Hematopoietic multipotent progenitor cell (in vitro differentiated cells): ENCODE results near the gene SMIM41. TPM values are rescaled to one million over a fixed set of nuclear protein-coding genes. Genes with fewer than 3 reads are reported as not detected.
A peak's percentile ranks its signal among the peaks of the same experiment; 100 is the strongest.

Experiments used
- DNase-seq, 3 donors: peaks; one replicate each; pipeline ENCODE4 v3.0.0-alpha.2; 2011 to 2015; ENCODE audit warnings: low read depth in 2 of 3, low spot score in 2 of 3
- total RNA-seq: library from RNA; depleted of rRNA; stranded (reverse); fragments of >200 nt; gene quantifications from one replicate; pipeline ENCODE4 v1.2.3, GENCODE V29; 2012

Gene SMIM41
- total RNA-seq, 1 donor, result under 0.01 TPM

DNA sequence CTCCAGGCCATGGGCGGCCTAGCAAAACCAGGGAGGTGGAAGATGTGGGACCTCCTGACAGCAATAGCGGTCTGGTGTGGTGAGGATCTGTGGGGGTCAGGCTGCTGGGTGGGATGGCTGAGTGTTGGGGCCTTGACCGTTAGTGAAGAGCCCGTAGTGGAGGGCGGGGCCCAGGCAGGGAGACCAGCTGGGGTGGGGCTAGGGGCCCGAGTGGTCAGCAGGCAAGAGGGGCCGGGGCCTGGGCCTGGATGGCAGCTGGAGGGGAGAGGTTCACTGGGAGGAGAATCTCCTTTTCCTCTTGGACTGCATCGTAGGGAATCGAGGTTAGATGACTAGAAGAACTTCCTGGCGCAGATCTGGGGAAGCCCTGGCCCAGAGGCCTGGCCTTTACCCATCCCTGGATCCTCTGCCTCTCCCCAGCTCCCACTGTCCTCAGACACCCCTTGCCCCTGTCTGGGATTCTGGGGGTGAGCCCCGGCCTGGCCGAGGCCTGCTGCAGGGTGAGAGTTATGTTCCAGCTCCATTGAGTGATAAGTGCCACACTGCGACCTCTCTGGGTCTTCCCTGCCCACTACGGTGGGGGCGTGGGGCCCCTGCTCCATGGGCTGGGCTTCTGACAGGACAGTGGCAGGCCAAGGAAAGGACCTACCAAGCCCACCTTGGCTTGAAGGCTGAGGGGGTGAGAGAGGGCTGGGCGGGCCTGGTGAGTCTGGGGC lies 65.2 kb downstream of the SMIM41 start:
- no peak for DNase-seq

DNA sequence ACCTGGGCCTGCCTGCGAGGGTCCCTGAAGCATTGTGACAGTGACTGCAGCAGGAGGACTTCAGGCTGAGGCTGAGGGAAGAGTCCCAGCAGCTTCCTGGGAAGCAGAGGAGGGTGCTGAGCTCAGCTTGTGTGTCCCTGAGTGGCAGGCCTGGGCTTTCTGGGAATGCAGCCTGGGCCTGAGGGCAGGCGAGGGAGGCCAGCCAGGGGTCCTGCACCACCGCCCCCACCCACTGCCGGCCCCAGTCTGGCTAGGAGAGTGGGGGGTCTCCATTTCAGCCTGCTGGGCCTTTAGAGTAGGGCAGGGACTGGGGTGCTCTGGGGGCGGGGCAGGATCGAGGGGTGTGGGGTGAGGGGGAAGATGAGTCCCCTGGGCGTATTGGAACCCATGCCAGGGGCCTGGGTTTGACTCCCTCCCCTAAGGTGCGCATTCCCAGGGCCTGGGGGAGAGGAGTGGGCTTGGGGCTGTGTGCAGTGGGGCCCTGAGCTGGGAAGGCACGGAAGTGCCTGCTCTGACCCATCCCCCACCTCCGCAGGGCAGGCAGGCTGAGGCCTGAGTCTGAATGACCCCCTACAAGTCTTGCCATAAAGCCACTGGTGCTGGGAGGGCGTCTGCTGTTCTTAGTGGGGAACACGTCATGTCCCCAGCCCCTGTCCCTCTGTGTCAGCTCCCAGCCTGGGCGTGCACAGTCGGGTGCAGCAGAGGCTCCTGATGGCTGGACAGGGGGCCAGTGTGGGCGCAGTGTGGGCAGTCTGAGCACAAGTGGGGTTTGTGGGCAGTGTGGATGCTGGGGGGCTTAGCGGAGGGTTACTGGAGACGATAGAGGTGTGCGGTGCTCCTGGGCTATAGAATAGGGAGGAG lies 66.0 kb downstream of the SMIM41 start:
- DNase-seq, result no peak

DNA sequence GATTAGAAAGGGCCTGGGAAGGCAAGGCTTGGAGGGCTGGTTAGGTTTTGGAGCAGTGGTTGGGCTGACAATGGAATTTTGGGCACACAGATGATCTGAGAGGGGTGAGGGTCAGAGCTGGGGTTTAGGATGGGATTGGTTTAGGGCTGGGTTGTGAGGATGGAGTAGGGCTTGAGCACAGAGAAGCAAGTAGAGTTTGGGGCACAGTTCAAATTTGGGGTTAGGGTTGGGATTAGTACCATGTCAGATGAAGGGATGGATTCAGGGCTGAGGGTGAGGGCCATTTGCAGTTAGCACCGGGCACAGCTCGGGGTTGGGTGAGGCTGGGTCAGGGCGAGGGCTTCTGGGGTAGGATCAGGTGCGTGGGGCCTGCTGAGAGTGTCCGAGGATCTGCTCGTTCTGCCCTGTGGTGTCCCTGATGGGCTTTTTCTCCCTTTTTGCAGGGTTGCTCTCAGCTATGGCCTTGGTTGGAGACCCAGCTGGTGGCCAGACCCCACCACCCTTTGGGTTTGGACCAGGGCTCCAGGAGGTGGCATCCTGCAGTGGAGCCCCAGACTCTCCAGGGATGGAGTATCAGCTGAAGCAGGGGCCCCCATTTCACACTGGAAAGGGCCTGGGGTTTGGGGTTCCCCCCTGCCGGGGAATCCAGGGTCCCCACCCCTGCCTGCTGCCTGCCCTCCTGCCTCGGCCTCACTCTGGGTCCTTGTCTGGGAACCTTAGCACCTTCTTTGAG lies 66.8 kb downstream of the SMIM41 start:
- no peak for DNase-seq

DNA sequence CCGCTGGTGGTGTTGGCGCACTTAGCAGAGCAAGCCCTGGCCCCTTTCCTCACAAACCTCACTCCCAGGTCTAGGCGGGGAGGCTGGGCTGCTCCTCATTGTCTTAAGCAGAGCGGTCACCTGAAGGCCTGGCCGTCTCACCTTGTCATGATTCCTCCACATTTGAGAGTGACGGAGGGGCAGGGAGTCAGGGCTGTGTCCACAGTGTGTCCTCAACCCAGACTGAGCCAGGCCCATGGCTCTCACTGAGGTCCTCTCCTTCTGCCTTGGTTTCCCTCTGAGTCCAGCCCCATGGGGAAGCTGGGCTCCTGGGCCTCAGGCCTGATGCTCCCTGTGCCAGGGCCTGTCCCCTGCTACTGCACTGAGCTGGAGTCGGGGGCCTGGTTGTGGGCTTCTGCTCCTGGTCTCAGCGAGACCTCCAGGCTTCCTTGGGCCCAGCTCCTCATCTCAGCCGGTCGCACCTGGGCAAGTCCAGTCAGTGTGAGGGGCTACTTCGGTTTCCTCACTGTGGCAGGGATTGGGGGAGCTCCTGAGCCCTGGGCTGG lies 67.4 kb downstream of the SMIM41 start:
- DNase-seq, result no peak

DNA sequence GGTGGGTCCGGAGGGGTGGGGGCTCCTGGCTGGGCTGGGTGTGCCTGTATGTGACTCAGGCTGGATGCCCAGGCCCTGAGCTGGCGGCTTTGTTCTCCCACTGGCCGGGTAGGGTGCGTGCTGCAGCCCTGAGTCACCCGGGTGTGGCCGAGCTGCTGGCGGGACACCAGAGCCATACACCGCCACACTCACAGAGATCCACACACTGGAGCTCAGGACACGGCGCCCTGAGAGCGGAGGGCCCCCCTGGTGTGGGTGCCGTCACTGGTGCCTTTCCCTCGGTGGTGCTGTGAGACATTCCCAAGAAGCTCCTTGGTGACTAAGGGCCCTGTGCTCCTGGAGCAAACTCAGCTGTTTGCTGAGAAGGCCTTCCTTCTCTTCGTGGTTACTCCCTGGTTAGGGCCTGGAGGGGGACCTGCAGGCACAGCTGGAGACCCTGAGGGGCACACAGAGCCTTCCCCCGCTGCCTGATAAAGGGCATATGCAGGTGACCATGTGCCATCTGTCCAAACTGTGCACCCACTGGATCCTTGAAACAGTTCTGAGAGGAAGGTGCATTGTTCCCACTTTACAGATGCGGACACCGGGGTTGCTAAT lies 68.0 kb downstream of the SMIM41 start:
- DNase-seq, result no peak

DNA sequence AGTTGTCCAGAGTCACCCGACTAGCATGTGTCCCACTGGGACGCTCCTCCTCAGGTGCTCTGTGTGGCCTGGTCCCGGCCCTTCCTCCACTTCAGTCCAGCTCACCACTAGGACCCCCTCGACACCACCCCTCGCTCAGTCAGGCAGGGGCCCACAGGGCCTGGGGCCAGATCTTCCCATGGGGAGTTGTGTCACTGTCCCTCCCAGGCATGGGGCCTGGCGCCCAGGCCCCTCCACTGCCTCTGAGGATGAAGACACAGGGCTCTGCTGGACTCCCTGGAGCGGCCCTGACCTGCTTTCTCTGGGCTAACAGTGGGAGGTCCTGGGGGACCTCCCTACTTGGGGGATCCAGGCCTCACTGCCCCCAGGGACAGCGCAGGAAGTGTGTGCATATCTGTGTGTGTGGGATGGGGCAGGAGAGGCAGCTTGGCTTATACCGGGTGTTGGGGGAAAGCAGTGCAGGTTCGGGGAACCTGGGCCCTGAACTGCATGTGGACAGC lies 68.5 kb downstream of the SMIM41 start:
- no peak for DNase-seq

DNA sequence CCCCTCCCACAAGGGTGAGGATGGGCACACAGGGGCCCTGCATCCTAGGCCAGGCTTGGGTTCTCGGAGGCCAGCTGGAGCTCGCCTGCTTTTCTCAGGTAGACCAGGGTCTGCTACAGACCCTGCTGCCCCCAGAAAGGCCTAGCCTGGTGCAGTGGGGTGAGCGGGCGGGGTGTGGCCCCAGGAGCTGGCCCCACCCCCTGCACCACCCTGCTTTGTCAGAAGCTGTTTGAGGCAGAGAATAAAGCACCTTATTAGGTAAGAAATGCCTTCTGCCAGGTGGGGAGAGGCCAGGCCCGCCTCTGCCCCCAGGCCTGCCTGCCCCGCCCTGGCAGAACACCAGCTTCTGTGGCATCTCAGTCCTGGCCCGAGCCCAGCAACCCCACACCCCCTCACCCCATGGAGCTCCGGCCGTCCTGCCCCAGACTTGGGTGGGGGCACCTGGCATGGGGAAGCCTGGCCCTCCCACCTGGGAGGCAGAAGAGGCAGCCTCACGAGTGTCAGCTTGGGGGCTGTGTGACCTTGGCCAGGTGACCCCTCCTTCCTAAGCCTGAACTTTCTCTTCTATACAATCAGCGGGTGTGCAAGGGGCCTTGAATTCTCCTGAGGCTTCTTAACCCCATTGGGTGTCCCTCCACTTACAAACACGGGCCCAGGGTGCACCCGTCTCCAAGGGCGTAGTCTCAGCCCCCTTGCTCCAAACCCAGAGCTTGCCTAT lies 69.1 kb downstream of the SMIM41 start:
- DNase-seq, result no peak

DNA sequence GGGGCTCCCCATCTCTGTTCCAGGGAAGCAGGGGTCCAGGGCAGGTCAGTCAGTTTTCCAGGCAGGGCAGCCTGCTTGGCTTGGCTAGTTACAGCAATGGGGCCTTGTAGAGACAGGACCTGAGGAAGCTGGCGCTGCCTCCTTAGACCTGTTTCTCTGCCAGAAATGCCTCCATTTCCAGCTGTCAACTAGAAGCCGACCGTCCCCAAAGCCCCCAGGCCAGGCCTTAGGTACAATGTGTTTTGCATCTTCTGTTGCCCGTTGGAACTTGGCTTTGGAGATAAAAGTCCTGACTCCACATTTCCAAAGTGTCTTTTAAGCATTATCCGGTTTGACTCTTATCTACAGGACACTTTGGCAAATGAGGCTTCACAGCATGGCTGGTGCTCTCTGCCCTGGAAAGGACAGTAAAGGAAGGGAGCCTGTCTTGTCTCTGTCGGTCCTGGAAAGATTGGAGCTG lies 69.7 kb downstream of the SMIM41 start:
- DNase-seq, result no peak

DNA sequence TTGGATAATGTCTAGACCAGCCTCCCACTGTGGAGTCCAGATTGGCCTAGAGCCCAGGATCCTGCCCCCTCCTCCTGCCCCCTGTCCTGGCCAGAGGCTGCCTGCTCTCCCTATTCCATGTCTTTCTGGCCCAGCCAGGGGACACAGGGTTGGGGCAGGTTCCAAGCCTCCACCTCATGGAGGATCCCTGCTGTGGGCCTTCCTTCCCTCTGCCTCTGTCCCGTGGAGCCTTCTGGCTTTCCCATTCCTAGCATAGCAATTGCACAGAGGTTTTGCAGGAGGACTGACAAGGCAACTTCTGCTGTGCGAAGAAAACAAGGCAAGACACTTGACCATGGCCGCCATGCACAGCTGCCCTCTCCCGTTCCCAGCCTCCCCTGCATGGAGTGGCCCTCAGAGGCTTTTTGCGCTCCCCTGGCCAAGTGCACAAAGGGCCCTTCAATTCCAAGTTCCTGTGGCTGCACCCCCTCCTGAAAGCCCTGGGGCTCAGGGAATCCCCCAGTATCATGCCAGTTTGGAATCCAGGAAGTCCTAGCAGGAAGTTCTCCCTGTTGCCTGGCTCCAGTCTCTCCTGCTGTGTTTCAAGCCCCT lies 70.2 kb downstream of the SMIM41 start:
- DNase-seq, result no peak

DNA sequence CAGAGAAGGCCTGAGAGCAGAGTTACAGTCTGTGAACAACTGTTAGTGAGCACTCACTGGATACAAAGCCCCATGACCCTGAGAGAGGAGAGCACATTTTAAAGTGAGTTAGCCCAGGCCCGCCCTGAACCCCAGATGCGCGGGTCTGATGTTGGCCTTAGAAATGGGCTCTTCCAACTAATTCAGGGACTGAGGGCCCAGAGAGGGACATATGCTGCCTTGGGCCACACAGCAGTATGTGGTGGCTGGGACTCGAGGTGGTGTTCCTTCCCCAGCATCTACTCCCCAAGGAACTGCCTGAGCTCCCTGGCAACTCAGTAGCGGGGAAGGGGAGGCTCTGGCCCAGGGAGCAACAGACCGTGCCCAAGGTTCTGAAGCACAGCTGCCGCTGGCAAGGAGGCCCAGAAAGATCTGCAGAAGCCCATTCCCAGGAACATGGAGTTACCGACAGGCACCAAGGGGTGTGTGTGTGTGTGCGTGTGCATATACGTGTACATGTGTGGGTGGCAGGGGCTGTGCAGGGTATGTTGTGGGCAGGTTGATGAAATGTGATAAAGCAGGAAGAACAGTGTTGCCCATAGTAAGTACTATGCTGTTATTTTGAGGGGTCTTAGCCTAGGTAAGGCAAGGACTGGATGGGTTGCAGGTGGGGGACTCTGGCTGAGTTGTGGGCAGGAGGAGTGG lies 71.8 kb downstream of the SMIM41 start:
- DNase-seq, result no peak

DNA sequence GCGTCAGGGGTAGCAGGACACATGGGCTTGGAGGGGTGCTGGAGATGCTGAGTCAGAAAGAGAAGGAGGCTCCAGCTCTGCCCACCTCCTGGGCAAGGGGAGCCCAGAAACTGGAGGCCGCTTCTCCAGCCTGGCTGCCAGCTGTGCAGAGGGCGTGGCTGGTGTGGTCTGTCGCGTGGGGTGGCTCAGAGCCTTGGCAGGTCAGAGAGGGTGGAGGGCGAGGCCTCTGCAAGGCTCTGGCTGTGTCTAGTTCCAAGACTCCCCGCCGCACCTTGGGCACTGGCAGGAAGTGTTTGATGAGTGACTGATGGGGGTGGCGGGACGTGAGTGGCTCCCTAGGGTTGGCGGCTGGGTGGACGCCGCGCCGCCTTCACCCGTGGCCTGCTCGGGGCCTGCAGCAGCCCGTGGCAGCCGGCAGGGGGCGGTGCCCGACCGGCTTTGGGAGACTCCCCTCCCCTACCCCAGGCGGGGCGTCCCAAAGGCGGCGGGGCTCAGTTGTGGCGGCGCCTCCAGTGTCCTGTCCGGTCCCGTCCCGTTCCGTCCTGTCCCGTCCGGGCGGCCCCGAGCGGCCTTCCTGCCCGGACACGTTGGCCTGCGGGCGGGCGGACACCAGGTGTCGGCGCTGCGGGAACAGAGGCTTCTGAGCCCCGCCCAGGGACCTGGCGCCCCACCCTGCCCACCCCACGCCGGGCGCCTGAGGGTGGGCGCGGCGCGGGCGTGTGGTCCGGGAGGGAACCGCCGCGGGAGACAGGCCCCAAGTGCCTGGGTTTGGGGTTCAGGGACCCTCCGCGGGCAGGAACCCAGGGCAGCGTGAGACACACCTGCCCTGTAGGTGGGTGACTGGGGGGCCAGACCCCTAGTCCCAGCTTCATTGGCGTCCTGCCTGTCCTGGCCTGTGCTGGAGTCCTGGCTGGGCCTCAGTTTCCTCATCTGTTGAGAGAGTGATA lies 72.6 kb downstream of the SMIM41 start:
- DNase-seq, result peak; percentile 63 to 82 (median 71)

DNA sequence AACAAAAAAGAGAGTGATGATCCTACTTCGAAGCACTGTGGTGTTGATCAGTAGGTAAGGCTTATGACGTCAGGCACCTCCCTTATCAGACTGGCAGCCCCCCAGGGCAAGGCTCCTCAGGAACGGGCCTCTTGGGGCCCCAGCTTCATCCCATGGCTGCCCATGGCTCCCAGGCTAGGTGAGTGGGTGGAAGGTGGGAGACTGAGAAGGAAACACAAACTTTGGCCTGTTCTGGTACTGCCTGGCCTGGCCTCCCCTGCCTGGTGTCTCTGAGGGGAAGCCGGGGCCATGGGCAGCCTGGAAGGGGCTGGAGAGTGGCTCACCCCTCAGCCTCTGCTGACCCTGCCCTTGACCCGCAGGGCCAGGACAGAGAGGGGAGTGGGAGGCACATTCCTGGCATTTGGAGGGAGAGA lies 73.4 kb downstream of the SMIM41 start:
- no peak for DNase-seq

DNA sequence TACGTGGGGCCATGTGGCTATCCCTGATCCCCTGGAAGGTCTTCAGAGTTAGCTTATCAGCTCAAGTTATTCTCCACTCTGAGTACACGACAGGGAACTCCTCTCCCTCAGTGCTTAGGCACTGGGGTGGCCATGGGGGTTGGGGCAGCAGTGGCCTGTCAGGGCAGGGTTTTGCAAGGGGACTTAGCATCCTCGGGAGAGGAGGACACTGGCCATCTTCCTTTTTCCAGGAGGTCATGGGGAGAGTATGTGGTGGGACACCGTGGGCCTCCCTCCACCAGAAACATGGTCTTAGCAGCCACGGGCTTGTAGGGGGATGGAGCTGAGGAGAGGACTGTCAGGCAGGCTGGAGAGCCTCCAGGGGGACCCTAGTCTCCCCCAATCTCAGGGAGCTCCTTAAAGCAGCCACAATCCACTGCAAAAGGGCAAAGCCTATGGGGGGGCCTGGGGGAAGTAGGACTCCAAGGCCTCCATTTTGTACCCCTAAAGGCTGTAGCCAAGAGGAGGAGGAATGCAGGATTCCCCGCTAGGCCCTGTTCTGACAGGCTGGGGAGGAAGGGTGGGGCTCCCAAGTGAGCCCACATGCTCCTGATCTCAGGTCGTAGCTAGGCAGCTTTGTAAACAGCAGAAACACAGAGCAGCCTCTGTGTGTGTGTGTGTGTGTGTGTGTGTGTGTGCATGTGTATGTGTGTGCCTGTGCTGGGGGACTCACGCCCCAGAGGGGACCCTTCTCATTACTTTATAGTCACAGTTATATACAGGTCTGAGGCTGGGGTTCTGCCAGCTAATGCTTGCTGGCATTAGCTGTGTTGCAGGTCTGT lies 75.8 kb downstream of the SMIM41 start:
- DNase-seq, result peak; percentile 36 to 46 (median 45)

DNA sequence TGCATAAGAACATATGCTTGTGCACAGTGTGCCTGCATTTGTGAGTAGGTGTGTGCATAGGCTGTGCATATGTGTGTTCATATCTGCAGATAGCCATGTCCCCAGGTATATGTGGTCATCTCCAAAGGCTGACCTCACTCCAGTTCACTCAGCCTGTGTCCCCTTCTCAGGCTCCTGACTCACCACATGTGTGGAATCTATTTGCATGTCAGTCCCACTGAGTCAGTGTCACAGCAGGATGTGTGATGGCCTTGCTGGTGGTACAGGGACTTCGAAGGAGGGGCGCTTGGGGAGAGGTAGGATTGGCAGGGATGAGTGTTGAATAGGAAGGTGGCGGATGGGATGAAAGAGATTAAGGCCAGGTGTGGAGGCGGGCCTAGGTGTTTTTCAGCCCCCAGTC lies 76.8 kb downstream of the SMIM41 start:
- no peak for DNase-seq

DNA sequence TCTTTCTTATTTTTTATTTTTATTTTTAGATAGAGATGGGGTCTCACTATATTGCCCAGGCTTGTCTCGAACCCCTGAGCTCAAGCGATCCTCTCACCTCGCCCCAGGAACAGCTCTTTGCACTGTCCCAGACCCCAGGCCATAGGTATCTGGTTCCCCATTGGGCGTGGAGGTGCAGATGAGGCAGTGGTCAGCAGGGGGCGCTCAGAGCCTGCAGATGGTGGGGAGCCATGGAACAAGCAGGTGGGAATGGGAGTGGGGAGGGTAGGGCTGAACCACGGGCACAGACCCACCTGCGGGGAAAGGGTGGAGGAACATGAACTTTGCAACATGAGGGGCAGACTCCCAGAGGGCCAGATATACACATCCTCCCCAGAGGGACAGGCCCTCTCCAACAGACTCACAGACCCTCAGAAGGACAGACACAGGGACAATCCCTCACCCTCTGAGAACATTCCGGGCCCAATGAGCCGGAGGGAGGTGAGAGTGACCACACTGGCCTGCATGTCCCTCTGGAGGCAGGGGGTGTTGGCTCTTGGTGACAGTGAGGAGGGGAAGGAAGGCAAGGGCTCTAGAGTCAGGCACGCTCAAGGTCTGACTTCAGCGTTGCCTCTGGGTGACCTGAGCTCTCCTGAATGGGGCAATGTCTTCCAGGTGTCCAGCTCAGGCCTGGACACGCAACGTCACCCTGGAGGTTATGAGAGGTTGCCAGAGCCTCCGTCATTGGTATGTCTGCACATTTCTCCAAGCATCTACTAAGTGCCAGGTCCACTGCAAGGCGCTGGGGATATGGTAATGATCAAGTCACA lies 77.5 kb downstream of the SMIM41 start:
- peak; percentile 56 to 76 (median 61) for DNase-seq

DNA sequence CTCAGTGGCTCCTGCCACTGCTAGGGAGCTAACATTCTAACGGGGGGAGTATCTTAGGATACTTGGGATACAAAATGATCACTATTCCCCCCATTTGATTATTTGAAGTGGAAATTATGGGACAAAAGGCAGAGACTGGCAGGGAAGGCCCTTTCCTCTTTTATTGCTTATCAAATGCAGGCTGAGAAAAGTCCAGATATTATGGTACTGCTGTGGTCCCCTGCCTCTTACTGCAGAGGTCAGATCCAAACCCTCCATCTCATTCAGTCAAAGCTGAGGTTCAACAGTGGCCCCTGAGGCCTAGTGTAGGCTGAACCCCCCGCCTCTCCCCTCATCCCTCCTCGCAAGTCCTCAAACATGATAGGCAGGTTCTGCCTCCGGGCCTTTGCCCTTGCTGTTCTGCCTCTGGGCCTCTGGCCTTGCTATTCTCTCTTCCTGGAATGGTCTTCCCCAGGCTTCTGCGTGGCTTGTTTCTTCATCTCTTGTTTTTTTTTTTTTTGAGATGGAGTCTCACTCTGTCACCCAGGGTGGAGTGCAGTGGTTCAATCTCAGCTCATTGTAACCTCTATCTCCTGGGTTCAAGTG lies 78.2 kb downstream of the SMIM41 start:
- no peak for DNase-seq
